H1 (cell line): Measurements from ENCODE around the gene CKAP4. TPM values are rescaled to one million over a fixed set of nuclear protein-coding genes. Genes with fewer than 3 reads are reported as not detected.

Source experiments
- ASH2L ChIP-seq: fragments of 200-600, 300-600 bp; sonication (generic); IDR thresholded peaks from one replicate; pipeline ENCODE4 v1.7.1; 2017; ENCODE audit warnings: low read length
- ATF2 ChIP-seq: IDR thresholded peaks from 2 replicates; pipeline ENCODE4 v1.6.1; 2012; ENCODE audit warnings: low read length, inconsistent platforms
- CHD1 ChIP-seq: IDR thresholded peaks from 2 replicates; pipeline ENCODE4 v1.6.1; 2012; ENCODE audit warnings: low read depth, low read length, improper control_type of control experiment
- CHD7 ChIP-seq: fragments of 300-600 bp; sonication (generic); IDR thresholded peaks from 2 replicates; pipeline ENCODE4 v1.7.1; 2012; ENCODE audit warnings: low read length, moderate library complexity, mild to moderate bottlenecking, inconsistent platforms; ENCODE audit not compliant: insufficient replicate concordance
- CTBP2 ChIP-seq: IDR thresholded peaks from 2 replicates; pipeline ENCODE4 v1.7.0; 2011; ENCODE audit warnings: borderline replicate concordance, mild to moderate bottlenecking, moderate library complexity, mixed read lengths, low read length; ENCODE audit not compliant: insufficient read depth, insufficient read length
- GTF2F1 ChIP-seq: IDR thresholded peaks from 2 replicates; pipeline ENCODE4 v1.6.1; 2012; ENCODE audit warnings: low read depth, low read length, improper control_type of control experiment, borderline replicate concordance
- KDM4A ChIP-seq: IDR thresholded peaks from one replicate; pipeline ENCODE4 v1.7.1; 2012; ENCODE audit warnings: low read depth, mild to moderate bottlenecking, moderate library complexity, low read length, inconsistent platforms; ENCODE audit not compliant: severe bottlenecking
- PHF8 ChIP-seq: fragments of 200-600 bp; sonication (generic); conservative IDR thresholded peaks from 2 replicates; pipeline ENCODE4 v1.7.1; 2012; ENCODE audit warnings: low read depth, mild to moderate bottlenecking, inconsistent platforms, low read length, moderate library complexity
- SIN3A ChIP-seq, 2 experiments: IDR thresholded peaks in 1 of 2; conservative IDR thresholded peaks in 1 of 2; 2 replicates each; pipeline ENCODE4 v1.6.1; 2011 to 2012; ENCODE audit warnings: low read length in 2 of 2, improper control_type of control experiment in 1 of 2, low read depth in 1 of 2, mild to moderate bottlenecking in 1 of 2
- SP4 ChIP-seq: IDR thresholded peaks from 2 replicates; pipeline ENCODE4 v1.6.1; 2012; ENCODE audit warnings: low read length, inconsistent platforms
- polyA plus RNA-seq, 7 experiments: library from polyadenylated mRNA; depleted of rRNA in 3 of 7; stranded (reverse) in 5 of 7; unstranded in 2 of 7; fragments of >200 nt in 5 of 7; fragments of 200-250 nt in 2 of 7; gene quantifications; 1 replicate in 5 of 7; 2 replicates in 1 of 7; 4 replicates in 1 of 7; pipeline versions ENCODE4 v1.2.1 to v1.2.3, GENCODE V29; 2011 to 2013; ENCODE audit warnings: missing spikeins in 2 of 7, mixed read lengths in 2 of 7
- total RNA-seq: library from RNA; stranded (reverse); fragmentation: NEBNext Ultra II Directional; extraction: Animal tissue kit (Norgen Biotek cat#: 25700); gene quantifications from 2 replicates; pipeline ENCODE4 v1.2.1, GENCODE V29; 2021

CKAP4 gene
- total and polyA plus RNA-seq, 2 of the 8 experiments (the other 6 are each of a cell fraction or from before 2014, with no cell fraction given) = 35.8 to 80.7 TPM

DNA sequence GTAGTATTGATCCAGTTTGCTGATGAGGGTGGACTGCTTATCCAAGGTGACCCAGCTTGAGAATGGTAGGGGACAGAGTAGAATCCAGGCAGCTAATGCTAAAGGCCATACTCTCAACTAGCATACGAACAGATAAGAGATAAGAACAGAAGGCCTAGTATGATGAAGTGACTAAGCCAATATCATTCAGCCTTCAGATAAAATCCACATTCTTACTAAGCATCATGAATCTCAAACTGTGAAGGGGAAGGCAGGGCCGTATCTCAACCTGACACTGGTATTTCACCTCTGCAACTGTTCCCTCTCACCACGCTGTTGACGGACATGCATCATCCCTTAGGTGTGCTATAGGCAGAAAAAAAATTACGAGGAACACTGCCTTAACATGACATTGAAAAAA lies 8.1 kb upstream of the CKAP4 start (continued):
- no peak for TF ChIP-seq CHD7
- no peak for TF ChIP-seq CHD1
- TF ChIP-seq KDM4A = no peak
- TF ChIP-seq ATF2 = no peak
- TF ChIP-seq PHF8 = no peak
- TF ChIP-seq SIN3A (conservative IDR thresholded peaks at IDR 0.05 in 1 of 2, IDR thresholded peaks at IDR 0.05 in 1 of 2; ENCODE audit: low read depth in 1 of 2, low read length in 2 of 2) = no peak
- no peak for TF ChIP-seq ASH2L
- TF ChIP-seq CTBP2 = no peak
- TF ChIP-seq SP4 = no peak
- TF ChIP-seq GTF2F1 = no peak
